HG02623 (cell line): ENCODE data around the gene CD33.
"Not testable (repeated sequence)": the region's sequence is repeated elsewhere in the genome, so short reads cannot be mapped to it uniquely, and the experiment has no call there.

Source experiments
- ATAC-seq: cut with Tn5 transposase; IDR thresholded peaks from one replicate; pipeline ENCODE4 v1.9.1; 2021; ENCODE audit warnings: moderate library complexity; ENCODE audit not compliant: unreplicated experiment

CD33 gene

GRCh38 chr19:51210191-51210784 is 14.6 kb upstream of the CD33 start:
- ATAC-seq, result no peak

DNA sequence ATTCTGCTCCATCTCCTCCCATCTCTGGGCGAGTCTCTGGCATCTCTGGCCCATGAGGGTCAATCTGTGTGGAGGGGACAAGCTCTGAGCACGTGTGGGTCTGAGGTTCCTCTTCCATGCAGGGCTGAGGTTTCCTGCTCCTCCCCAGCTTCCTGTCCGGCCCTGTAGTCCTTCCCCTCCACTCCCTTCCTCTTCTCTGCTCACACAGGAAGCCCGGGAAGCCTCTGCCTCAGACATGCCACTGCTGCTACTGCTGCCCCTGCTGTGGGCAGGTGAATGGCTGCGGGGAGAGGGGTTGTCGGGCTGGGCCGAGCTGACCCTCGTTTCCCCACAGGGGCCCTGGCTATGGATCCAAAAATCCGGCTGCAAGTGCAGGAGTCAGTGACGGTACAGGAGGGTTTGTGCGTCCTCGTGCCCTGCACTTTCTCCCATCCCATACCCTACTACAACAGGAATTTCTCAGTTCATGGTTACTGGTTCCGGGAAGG is 14.0 kb upstream of the CD33 start:
- not testable (repeated sequence) for ATAC-seq

GRCh38 chr19:51211833-51212232 is 13.0 kb upstream of the CD33 start:
- ATAC-seq, result no peak

GRCh38 chr19:51219307-51219706 is 5.6 kb upstream of the CD33 start:
- no peak for ATAC-seq

GRCh38 chr19:51219971-51220370 is 4.9 kb upstream of the CD33 start:
- ATAC-seq, result no peak

- no peak for ATAC-seq
Observed at GRCh38 chr19:51220996-51221395, 3.9 kb upstream of the CD33 start.

GRCh38 chr19:51224163-51224641 is 678 bp upstream of the CD33 start:
- ATAC-seq, result no peak

DNA sequence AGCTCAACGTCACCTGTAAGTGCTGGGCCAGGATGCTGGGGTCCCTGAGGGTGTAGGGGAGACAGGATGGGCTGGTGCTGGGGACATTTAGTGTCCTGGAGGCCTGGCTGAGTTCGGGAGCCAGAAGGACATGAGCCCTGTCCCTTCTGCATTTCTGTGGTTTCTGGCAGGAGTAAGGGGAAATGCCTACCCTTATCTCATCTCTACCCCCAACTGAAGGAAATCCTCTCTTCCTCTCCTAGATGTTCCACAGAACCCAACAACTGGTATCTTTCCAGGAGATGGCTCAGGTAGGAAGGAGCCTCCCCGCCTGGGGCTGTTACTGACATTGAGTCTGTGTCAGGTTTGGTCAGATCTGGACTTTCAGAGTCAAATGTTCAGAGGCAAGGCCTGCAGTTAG is 1.2 kb downstream of the CD33 start:
- no peak for ATAC-seq

- no peak for ATAC-seq
Observed at GRCh38 chr19:51227326-51227725, 2.4 kb downstream of the CD33 start.

DNA sequence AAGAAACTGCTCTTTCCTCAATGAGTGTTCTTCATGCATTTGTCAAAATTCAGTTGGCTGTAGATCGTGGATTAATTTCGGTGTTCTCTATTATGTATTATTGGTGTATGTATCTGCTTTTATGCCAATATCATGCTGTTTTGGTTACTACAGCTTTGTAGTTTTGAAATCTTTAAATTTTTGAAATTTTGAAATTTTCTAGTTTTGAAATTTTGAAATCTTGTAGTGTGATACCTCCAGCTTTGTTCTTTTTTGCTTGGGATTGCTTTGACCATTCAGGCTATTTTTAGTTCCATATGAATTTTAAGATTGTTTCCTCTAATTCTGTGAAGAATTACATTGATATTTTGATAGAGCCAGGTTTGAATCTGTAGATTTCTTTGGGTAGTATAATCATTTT is 3.1 kb downstream of the CD33 start:
- no peak for ATAC-seq

DNA sequence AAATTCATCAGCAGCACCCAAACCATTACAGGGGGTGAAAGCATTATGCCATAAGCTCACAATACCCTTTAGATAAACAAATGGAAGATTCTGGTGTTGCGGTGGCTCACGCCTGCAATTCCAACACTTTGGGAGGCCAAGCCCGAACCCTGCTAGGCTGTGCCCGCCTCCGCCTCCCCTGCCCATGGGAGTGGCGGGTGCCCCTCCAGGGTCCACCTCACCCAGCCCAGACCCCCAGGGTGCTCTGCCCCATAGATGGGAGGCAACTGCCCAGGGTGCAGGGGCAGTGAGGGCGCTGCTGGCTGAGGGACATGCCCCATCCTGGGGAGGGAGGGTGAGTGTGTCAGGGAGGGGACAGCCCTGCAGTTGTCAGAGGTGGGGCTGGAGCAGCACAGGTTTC is 16.0 kb downstream of the CD33 start:
- ATAC-seq, result no peak

DNA sequence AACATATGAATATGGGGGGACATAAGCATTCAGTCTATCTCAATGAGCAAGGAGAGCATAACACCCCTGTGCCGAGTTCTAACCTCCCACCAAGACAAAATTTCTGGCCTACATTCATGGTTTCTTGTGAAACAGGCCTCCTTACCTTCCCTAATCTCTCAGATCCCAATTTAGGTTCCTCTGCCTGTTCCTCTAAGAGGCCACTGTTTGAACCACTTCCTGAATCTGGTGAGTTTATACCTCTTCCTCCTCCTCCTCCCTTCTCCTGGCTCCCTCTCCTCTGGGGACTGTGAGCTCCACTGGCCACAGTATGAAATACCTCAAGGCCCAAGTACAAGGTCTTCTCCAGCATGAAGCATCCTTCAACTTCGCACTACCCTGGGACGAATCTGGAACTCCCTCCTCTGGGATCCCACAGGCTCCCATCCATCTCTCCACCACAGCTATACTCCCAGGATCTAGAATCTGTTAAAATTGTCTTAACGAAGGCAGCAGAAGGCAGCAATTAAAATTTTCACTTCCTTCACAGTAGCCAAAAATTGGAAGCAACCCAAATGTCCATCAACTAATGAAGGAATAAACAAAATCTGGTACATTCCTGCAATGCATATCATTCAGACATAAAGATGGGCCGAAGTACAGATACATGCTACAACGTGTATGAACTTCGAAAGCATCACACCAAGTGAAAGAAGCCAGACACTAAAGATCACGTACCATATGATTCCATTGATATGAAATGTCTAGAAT is 18.2 kb downstream of the CD33 start:
- ATAC-seq, result no peak

GRCh38 chr19:51246164-51246552 is 21.3 kb downstream of the CD33 start:
- ATAC-seq, result no peak

DNA sequence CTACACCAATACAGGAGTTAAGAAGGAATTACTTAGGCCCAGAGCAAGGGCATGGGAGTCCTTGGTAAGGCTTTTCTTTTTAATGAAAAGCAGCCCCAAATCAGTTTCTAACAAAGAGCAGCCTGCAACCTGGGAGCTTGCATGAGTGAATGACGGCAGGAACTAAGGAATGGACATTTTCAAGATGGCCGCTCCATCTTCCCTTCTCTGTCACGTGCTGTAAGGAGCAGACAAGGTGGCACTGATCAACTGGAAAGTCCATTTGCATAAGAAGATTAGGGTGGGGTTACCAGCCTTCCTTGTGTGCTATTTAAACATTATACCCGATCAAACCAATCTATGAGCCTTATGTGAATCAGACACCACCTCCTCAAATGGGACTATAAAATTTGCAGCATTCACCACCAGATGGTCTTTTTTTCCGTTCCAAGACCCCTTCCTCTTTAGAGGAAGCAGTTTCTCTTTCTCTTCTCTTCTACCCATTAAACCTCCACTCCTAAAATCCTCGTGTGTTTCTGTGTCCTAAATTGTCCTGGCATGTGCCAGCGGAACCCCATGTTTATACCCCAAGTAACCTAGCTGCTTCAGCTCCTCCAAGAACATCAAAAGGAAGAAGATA is 23.2 kb downstream of the CD33 start:
- ATAC-seq, result no peak

- no peak for ATAC-seq
Observed at GRCh38 chr19:51250786-51251467, 26.0 kb downstream of the CD33 start, which contains the start of gene SIGLECL1. TSS of gene SIGLECL1 (plus strand) at chr19:51251080. CDS start at chr19:51264073, 12,993 bp downstream.

DNA sequence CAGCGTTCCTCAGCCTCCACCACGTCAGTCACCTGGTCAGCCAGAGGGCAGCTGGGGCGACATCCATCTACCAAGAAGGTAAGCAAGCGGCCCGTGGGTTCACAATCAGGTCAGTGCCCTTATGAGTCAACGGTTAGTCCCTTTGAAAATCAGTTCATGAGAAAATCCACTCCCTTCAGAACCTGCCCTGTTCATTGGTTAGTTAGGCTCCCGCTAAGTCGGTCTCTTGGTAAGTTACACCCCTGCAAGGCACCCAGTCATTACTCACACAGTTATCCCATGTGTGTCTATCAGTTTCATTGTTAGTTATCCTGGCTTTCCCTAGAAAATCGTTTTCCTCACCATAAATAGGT is 26.6 kb downstream of the CD33 start:
- no peak for ATAC-seq

GRCh38 chr19:51252306-51253079 is 27.6 kb downstream of the CD33 start:
- ATAC-seq, result no peak

DNA sequence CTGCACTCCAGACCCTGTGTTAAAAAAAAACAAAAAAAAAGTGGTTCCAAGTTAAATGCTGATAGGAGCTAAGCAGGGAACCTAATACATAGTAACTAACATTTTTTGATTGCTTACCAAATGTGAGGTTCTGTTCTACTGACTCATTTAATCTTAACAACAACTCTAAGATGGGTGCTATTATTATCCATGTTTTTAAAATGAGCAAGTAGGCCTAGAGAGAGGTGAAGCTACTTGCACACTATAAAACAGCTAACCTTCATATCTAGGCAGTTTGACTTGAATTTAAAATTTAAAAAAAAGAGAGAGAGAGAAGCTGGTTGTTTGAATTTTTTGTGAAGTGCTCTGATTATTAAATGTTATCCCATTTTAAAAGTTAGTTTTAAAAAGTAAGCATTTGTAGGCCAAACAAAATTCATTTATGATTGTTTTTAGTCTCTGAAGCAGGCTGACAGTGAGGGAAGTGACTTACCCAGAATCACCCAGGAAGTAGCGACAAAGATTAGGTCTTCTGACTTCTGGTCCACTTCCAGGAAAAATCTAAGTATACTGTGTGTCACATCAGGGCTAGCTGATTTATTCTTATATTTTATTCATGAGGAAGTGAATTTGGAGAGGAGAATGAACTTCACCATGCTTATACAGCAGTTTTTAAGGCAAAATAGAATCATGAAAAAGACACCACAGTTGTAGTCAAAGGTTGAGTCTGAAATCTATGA is 28.4 kb downstream of the CD33 start:
- no peak for ATAC-seq

DNA sequence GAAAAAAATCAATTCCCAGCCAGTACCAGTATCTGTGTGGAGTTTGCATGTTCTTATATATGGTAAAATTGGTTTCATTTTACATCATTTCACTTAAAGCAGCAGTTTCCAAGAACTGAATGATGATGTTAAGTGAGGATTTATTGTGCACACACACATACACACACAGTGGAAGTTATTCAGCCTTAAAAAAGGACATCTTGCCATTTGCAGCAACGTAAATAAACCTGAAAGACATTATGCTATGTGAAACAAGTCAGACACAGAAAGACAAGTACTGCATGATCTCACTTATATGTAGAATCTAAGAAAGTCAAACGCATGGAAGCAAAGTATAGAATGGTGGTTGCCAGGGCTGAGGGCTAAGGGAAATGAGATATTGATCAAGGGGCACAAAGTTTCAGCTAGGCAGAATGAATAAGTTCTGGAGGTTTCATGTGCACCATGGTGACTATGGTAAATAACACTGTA is 31.3 kb downstream of the CD33 start:
- no peak for ATAC-seq

DNA sequence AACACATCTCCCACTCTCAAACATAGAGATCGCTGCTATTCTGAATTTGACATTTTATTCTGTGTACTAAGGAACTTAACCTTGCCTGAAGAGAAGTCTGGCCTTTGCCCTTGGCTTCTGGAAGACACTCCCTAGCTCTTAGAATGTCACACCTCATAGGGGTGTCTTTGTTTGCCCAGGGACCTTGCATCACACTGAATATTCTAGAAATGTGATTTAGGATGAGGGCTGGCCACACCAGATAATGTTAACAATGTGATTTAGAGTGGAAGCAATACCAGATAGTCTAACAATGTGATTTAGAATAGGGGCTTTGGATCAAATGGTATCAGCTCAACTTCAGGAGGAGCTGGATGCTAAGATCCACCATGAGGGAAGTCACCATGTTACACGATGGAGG is 32.6 kb downstream of the CD33 start:
- no peak for ATAC-seq
